Ishikawa (cell line): ENCODE measurements around the gene LEO1.
A peak's percentile ranks its signal among the peaks of the same experiment; 100 is the strongest.

Experiments
- CEBPB ChIP-seq: IDR thresholded peaks from 2 replicates; pipeline ENCODE4 v1.6.1; 2012
- CREB1 ChIP-seq: IDR thresholded peaks from 2 replicates; pipeline ENCODE4 v1.6.1; 2012; ENCODE audit warnings: low read depth
- EGR1 ChIP-seq: IDR thresholded peaks from 2 replicates; pipeline ENCODE4 v1.6.1; 2012
- EP300 ChIP-seq: IDR thresholded peaks from 2 replicates; pipeline ENCODE4 v1.6.1; 2012; ENCODE audit warnings: borderline replicate concordance
- FOXM1 ChIP-seq: IDR thresholded peaks from 2 replicates; pipeline ENCODE4 v1.6.1; 2012; ENCODE audit warnings: low read depth, borderline replicate concordance
- MAX ChIP-seq: IDR thresholded peaks from 2 replicates; pipeline ENCODE4 v1.6.1; 2012
- NFIC ChIP-seq: IDR thresholded peaks from 2 replicates; pipeline ENCODE4 v1.6.1; 2012
- RAD21 ChIP-seq: IDR thresholded peaks from 2 replicates; pipeline ENCODE4 v1.6.1; 2012; ENCODE audit warnings: low read depth
- REST ChIP-seq: IDR thresholded peaks from 2 replicates; pipeline ENCODE4 v1.6.1; 2012; ENCODE audit warnings: low read depth, mild to moderate bottlenecking
- TAF1 ChIP-seq: IDR thresholded peaks from 2 replicates; pipeline ENCODE4 v1.6.1; 2012; ENCODE audit warnings: low read depth, mild to moderate bottlenecking
- TCF12 ChIP-seq: IDR thresholded peaks from 2 replicates; pipeline ENCODE4 v1.6.1; 2012; ENCODE audit warnings: low read depth
- TEAD4 ChIP-seq: IDR thresholded peaks from 2 replicates; pipeline ENCODE4 v1.6.1; 2012
- USF1 ChIP-seq: IDR thresholded peaks from 2 replicates; pipeline ENCODE4 v1.6.1; 2012
- YY1 ChIP-seq: IDR thresholded peaks from 2 replicates; pipeline ENCODE4 v1.6.1; 2012; ENCODE audit warnings: low read depth
- ZBTB7A ChIP-seq: IDR thresholded peaks from 2 replicates; pipeline ENCODE4 v1.6.1; 2012; ENCODE audit warnings: low read depth

The LEO1 gene

GRCh38 chr15:52012210-52012609 is 40.6 kb upstream of the LEO1 start:
- TF ChIP-seq CREB1 (no peak), CEBPB (no peak), EP300 (no peak), FOXM1 (no peak), YY1 (no peak), MAX (no peak), NFIC (no peak), RAD21 (no peak), USF1 (no peak), REST (no peak), TEAD4 (no peak), TAF1 (no peak), TCF12 (no peak), EGR1 (no peak)

- TF ChIP-seq EP300 (no peak), CEBPB (no peak), MAX (no peak), YY1 (0 out of 2 replicates have a peak, but pooled peaks have one; percentile 31), CREB1 (no peak), TEAD4 (no peak), TCF12 (no peak), TAF1 (no peak), ZBTB7A (no peak), NFIC (peak; percentile 28; the same call in 1 of the 2 replicates), FOXM1 (no peak)
These were observed 40.1 kb upstream of the LEO1 start for GRCh38 chr15:52011711-52012144.

GRCh38 chr15:52010633-52011595 is 39.3 kb upstream of the LEO1 start:
- no peak for TF ChIP-seq REST
- no peak for TF ChIP-seq CEBPB
- no peak for TF ChIP-seq EGR1

GRCh38 chr15:52008698-52009434 is 37.3 kb upstream of the LEO1 start:
- TF ChIP-seq EGR1 (no peak), TEAD4 (no peak), TCF12 (no peak), NFIC (no peak), CREB1 (no peak), CEBPB (no peak), FOXM1 (no peak), MAX (no peak), USF1 (no peak), RAD21 (no peak), TAF1 (no peak)

GRCh38 chr15:52008359-52008697 is 36.8 kb upstream of the LEO1 start:
- no peak for TF ChIP-seq CEBPB
- no peak for TF ChIP-seq NFIC
- no peak for TF ChIP-seq YY1
- TF ChIP-seq TEAD4, result no peak
- no peak for TF ChIP-seq RAD21
- TF ChIP-seq TCF12, result no peak
- TF ChIP-seq MAX, result no peak
- TF ChIP-seq TAF1, result no peak
- no peak for TF ChIP-seq EP300
- TF ChIP-seq REST, result no peak
- no peak for TF ChIP-seq CREB1
- no peak for TF ChIP-seq FOXM1
- no peak for TF ChIP-seq USF1
- no peak for TF ChIP-seq ZBTB7A
- TF ChIP-seq EGR1, result no peak
